Endothelial cell of umbilical vein (primary cell): Measurements from ENCODE around the gene TAS2R41. TPM values are rescaled to one million over a fixed set of nuclear protein-coding genes. Genes with fewer than 3 reads are reported as not detected.

Source experiments
- Bru-seq: library from RNA; stranded (reverse); fragments of 400-500 nt; gene quantifications from one replicate; lab custom pipeline; 2021; lab: Mats Ljungman, UMichigan
- BruChase-seq, 2 experiments: library from RNA; stranded (reverse); fragments of 400-500 nt; gene quantifications; one replicate each; lab custom pipeline; 2021; lab: Mats Ljungman, UMichigan
- BruUV-seq: library from RNA; stranded (reverse); fragments of 400-500 nt; replicated peaks from 2 replicates; lab custom pipeline; 2021; lab: Mats Ljungman, UMichigan
- CTCF ChIA-PET: fragments of 300-600, 350-600 bp; sonication (Branson Sonifier 250); formaldehyde crosslinking; loops from one replicate; lab custom pipeline; 2021; ENCODE audit warnings: antibody characterized with exemption, inconsistent platforms; lab: Charles Lee
- POLR2A ChIA-PET: fragments of 300-600, 350-600 bp; sonication (Branson Sonifier 250); formaldehyde crosslinking; loops from one replicate; lab custom pipeline; 2021; ENCODE audit warnings: antibody characterized with exemption, inconsistent platforms; lab: Charles Lee
- DNase-seq: peaks from one replicate; pipeline ENCODE4 v3.0.0-alpha.2; 2011; ENCODE audit warnings: low read depth, low spot score
- FAIRE-seq: peaks from 2 replicates; lab custom pipeline; 2011; peaks lifted over from hg19 to GRCh38; lab: Jason Lieb, UNC
- H2AFZ ChIP-seq: 2 replicates; pipeline ENCODE4 v1.6.0; 2012; ENCODE audit warnings: low read depth, low read length, control low read depth, inconsistent platforms
- H3K27ac ChIP-seq: 2 replicates; pipeline ENCODE4 v1.5.1; 2011; ENCODE audit warnings: low read depth, mild to moderate bottlenecking, control low read depth, low read length, moderate library complexity; ENCODE audit not compliant: insufficient read depth
- H3K27me3 ChIP-seq, 2 experiments: 2 replicates each; pipeline versions ENCODE4 v1.6.0 to v1.6.1; 2011; ENCODE audit warnings: low read length in 2 of 2, mixed read lengths in 1 of 2; ENCODE audit not compliant: control insufficient read depth in 2 of 2, insufficient read depth in 2 of 2
- H3K36me3 ChIP-seq, 2 experiments: 2 replicates in 1 of 2; 3 replicates in 1 of 2; pipeline ENCODE4 v1.5.1; 2011; ENCODE audit warnings: low read length in 2 of 2, mild to moderate bottlenecking in 1 of 2, moderate library complexity in 1 of 2; ENCODE audit not compliant: control insufficient read depth in 2 of 2, insufficient read depth in 2 of 2; ENCODE audit errors: extremely low read depth in 1 of 2
- H3K4me1 ChIP-seq: 3 replicates; pipeline ENCODE4 v1.5.1; 2011; ENCODE audit warnings: mild to moderate bottlenecking, low read length; ENCODE audit not compliant: control insufficient read depth, insufficient read depth; ENCODE audit errors: extremely low read depth
- H3K4me2 ChIP-seq: 2 replicates; pipeline ENCODE4 v1.6.1; 2011; ENCODE audit warnings: low read length, control low read depth, mixed read lengths; ENCODE audit not compliant: insufficient read depth
- H3K4me3 ChIP-seq, 3 experiments: fragments of 200-600 bp in 1 of 3; sonication (generic), shearing (Covaris generic) in 1 of 3; replicated peaks in 1 of 3; 2 replicates each; pipeline ENCODE4 v1.5.1; 2011 to 2016; ENCODE audit warnings: control low read depth in 3 of 3, low read length in 3 of 3, mild to moderate bottlenecking in 2 of 3, inconsistent platforms in 1 of 3, low read depth in 1 of 3, moderate library complexity in 1 of 3; ENCODE audit not compliant: insufficient read depth in 1 of 3
- H3K79me2 ChIP-seq: 2 replicates; pipeline ENCODE4 v1.6.0; 2012; ENCODE audit warnings: low read length, inconsistent platforms; ENCODE audit not compliant: control insufficient read depth, insufficient read depth
- H3K9ac ChIP-seq: replicated peaks from 2 replicates; pipeline ENCODE3; 2011; ENCODE audit warnings: low read length, control low read depth; ENCODE audit not compliant: insufficient read depth; ENCODE audit errors: extremely low read depth
- H3K9me1 ChIP-seq: replicated peaks from 3 replicates; pipeline ENCODE4 v1.6.0; 2011; ENCODE audit warnings: mild to moderate bottlenecking, low read length; ENCODE audit not compliant: control insufficient read depth, insufficient read depth; ENCODE audit errors: extremely low read depth
- H3K9me3 ChIP-seq: replicated peaks from 2 replicates; pipeline ENCODE4 v1.5.1; 2012; ENCODE audit warnings: low read length, inconsistent platforms; ENCODE audit not compliant: control insufficient read depth, insufficient read depth
- H4K20me1 ChIP-seq: replicated peaks from 2 replicates; pipeline ENCODE3; 2011; ENCODE audit warnings: mild to moderate bottlenecking, low read length; ENCODE audit not compliant: control insufficient read depth, insufficient read depth; ENCODE audit errors: extremely low read depth
- EZH2 ChIP-seq: IDR thresholded peaks from 2 replicates; pipeline ENCODE4 v1.6.1; 2012; ENCODE audit warnings: borderline replicate concordance, low read depth, mild to moderate bottlenecking, moderate library complexity, low read length, inconsistent platforms; ENCODE audit not compliant: severe bottlenecking
- FOS ChIP-seq: IDR thresholded peaks from 2 replicates; pipeline ENCODE4 v1.6.1; 2011; ENCODE audit warnings: mild to moderate bottlenecking, low read length, moderate library complexity, borderline replicate concordance; ENCODE audit not compliant: insufficient read depth
- GATA2 ChIP-seq: IDR thresholded peaks from 2 replicates; pipeline ENCODE4 v1.7.0; 2011; ENCODE audit warnings: low read depth, mild to moderate bottlenecking, moderate library complexity, mixed read lengths, low read length; ENCODE audit not compliant: insufficient read length, insufficient read depth
- JUN ChIP-seq: IDR thresholded peaks from 2 replicates; pipeline ENCODE4 v1.6.1; 2011; ENCODE audit warnings: borderline replicate concordance, low read depth; ENCODE audit not compliant: insufficient read length, insufficient read depth
- MYC ChIP-seq: IDR thresholded peaks from one replicate; pipeline ENCODE4 v1.6.1; 2011; ENCODE audit warnings: mild to moderate bottlenecking, low read depth, low read length
- POLR2A ChIP-seq: IDR thresholded peaks from 2 replicates; pipeline ENCODE4 v1.6.1; 2012; ENCODE audit warnings: low read depth, mild to moderate bottlenecking, control low read depth, low read length
- POLR2AphosphoS5 ChIP-seq: IDR thresholded peaks from 2 replicates; pipeline ENCODE4 v1.6.1; 2012; ENCODE audit warnings: low read depth, mild to moderate bottlenecking, control low read depth, low read length, moderate library complexity; ENCODE audit not compliant: insufficient read depth
- dilution Hi-C: fragments of 300-500 bp; cut with MboI; formaldehyde crosslinking; loops from one replicate; pipeline ENCODE4 v1.15.0; 2019; ENCODE audit warnings: low sequenced_read_pairs; ENCODE audit not compliant: extremely low pct_ligation_motif_present
- intact Hi-C: fragments of 100-400 bp; cut with micrococcal nuclease; formaldehyde crosslinking; loops from one replicate; pipeline ENCODE4 v1.10.0; 2022
- long read RNA-seq: library from polyadenylated mRNA; stranded (forward); transcript quantifications from one replicate; pipeline ENCODE4 v2.0.0, GENCODE V29; 2021
- polyA minus RNA-seq, 3 experiments: library from RNA; depleted of rRNA, polyadenylated mRNA; stranded (reverse); fragments of >200 nt; gene quantifications; 1 replicate in 1 of 3; 2 replicates in 2 of 3; pipeline ENCODE4 v1.2.3, GENCODE V29; 2011
- polyA plus RNA-seq, 4 experiments: library from polyadenylated mRNA; depleted of rRNA in 3 of 4; stranded (reverse) in 3 of 4; unstranded in 1 of 4; fragments of >200 nt; gene quantifications; 2 replicates each; pipeline versions ENCODE4 v1.2.1 to v1.2.3, GENCODE V29; 2011 to 2012; ENCODE audit warnings: missing spikeins in 1 of 4
- total RNA-seq: library from RNA; stranded (reverse); gene quantifications from 2 replicates; pipeline ENCODE4 v1.2.3, GENCODE V29; 2021
- TF ChIP-seq, protein P1 (sequence below): IDR thresholded peaks from 2 replicates; pipeline ENCODE4 v1.6.1; 2011; ENCODE audit not compliant: insufficient read depth, insufficient read length
- TF ChIP-seq, protein P2 (sequence below), 2 donors: IDR thresholded peaks; 1 replicate in 1 of 2; 2 replicates in 1 of 2; pipeline ENCODE4 v1.5.1; 2011; ENCODE audit warnings: low read length in 2 of 2, mild to moderate bottlenecking in 2 of 2, moderate library complexity in 2 of 2, control low read depth in 1 of 2, inconsistent platforms in 1 of 2, low read depth in 1 of 2; ENCODE audit not compliant: insufficient read depth in 1 of 2; ENCODE audit errors: extremely low read depth in 1 of 2

TAS2R41 gene, protein sequence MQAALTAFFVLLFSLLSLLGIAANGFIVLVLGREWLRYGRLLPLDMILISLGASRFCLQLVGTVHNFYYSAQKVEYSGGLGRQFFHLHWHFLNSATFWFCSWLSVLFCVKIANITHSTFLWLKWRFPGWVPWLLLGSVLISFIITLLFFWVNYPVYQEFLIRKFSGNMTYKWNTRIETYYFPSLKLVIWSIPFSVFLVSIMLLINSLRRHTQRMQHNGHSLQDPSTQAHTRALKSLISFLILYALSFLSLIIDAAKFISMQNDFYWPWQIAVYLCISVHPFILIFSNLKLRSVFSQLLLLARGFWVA
- total RNA-seq (not detected in 2 replicates), polyA plus RNA-seq (not detected in 2 replicates), polyA minus RNA-seq (1.1 TPM in 1 of 2 replicates, not detected in the other), Bru-seq, nascent RNA (not detected), BruChase-seq, experiment 1, labeled RNA remaining after a 6-hour chase (not detected), BruChase-seq, experiment 2, labeled RNA remaining after a 2-hour chase (not detected)
- not detected in 2 replicates for polyA plus RNA-seq (2011; cell fraction: cytosol; rRNA removed)
- not detected in 2 replicates for polyA plus RNA-seq (2011; cell fraction: nucleus; rRNA removed)
- polyA plus RNA-seq (2012), result not detected in 2 replicates
- polyA minus RNA-seq (2011; cell fraction: cytosol; rRNA and poly(A)+ RNA removed), result not detected
- polyA minus RNA-seq (2011; cell fraction: nucleus; rRNA and poly(A)+ RNA removed), result not detected in 2 replicates
- long read RNA-seq, result 0 reads

DNA sequence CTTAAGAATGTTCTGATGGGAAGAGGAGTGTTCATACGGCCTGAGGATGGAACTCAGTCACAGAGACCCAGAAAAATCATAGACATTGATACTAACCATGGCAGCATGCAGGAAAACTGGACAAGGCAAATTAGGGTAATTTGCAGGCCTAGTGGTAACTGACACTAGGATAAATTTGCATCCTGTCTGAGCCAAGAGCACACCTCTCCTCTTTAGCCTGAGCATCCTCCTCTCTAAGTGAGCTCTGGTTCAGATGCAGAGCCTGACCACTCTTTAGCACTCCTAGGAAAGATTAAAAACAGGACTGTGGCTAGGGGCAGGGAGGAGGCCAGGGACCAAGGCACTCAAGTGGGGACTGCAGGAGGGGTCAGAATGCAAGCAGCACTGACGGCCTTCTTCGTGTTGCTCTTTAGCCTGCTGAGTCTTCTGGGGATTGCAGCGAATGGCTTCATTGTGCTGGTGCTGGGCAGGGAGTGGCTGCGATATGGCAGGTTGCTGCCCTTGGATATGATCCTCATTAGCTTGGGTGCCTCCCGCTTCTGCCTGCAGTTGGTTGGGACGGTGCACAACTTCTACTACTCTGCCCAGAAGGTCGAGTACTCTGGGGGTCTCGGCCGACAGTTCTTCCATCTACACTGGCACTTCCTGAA, at the start of gene TAS2R41:
TAS2R41 (plus strand) TSS at position 373 of the 650 bp plus-strand sequence; CDS start at position 373, 0 bp downstream.
- Histone ChIP-seq H3K4me1 (peaks cover 3% of the 10 kb centered on the region), H3K9me1 (no peaks in the 10 kb centered on the region), H3K4me2 (no peak within 1 kb of the TSS), H3K27me3 (no peaks in the 10 kb centered on the region), H3K79me2 (no peaks in the 10 kb centered on the region), H4K20me1 (no peaks in the 10 kb centered on the region), H2AFZ (no peak within 1 kb of the TSS), H3K9ac (no peak within 1 kb of the TSS), H3K4me3 (no peak within 1 kb of the TSS), H3K27ac (no peak within 1 kb of the TSS), H3K9me3 (no peaks in the 10 kb centered on the region), H3K36me3 (no peaks in the 10 kb centered on the region)
- ChIA-PET POLR2A (no interaction called here), CTCF (interaction anchor here (1.1 kb wide), 1 partner anchor 14 kb away, joined by 4 read pairs; no protein-coding TSS in a partner anchor)
- TF ChIP-seq POLR2AphosphoS5, result no peak
- TF ChIP-seq MYC, result no peak
- TF ChIP-seq, protein P1, sequence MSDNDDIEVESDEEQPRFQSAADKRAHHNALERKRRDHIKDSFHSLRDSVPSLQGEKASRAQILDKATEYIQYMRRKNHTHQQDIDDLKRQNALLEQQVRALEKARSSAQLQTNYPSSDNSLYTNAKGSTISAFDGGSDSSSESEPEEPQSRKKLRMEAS, result no peak
- TF ChIP-seq FOS, result no peak
- TF ChIP-seq, protein P2, sequence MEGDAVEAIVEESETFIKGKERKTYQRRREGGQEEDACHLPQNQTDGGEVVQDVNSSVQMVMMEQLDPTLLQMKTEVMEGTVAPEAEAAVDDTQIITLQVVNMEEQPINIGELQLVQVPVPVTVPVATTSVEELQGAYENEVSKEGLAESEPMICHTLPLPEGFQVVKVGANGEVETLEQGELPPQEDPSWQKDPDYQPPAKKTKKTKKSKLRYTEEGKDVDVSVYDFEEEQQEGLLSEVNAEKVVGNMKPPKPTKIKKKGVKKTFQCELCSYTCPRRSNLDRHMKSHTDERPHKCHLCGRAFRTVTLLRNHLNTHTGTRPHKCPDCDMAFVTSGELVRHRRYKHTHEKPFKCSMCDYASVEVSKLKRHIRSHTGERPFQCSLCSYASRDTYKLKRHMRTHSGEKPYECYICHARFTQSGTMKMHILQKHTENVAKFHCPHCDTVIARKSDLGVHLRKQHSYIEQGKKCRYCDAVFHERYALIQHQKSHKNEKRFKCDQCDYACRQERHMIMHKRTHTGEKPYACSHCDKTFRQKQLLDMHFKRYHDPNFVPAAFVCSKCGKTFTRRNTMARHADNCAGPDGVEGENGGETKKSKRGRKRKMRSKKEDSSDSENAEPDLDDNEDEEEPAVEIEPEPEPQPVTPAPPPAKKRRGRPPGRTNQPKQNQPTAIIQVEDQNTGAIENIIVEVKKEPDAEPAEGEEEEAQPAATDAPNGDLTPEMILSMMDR (IDR thresholded peaks at IDR 0.05; ENCODE audit: extremely low read depth in 1 of 2, insufficient read depth in 1 of 2, low read depth in 1 of 2, low read length in 2 of 2), result no peak
- no peak for TF ChIP-seq JUN
- TF ChIP-seq EZH2, result no peak
- TF ChIP-seq POLR2A, result no peak
- TF ChIP-seq GATA2, result no peak
- dilution Hi-C loops, result no loop called here
- no peak for FAIRE-seq
- intact Hi-C loops, result no loop called here
- BruUV-seq, result no TSS peak
- no peak for DNase-seq
